Sciatic nerve (tissue), 2 donors: ENCODE measurements around the gene UBE2K. TPM values are rescaled to one million over a fixed set of nuclear protein-coding genes. Genes with fewer than 3 reads are reported as not detected.
"Not testable (repeated sequence)": the region's sequence is repeated elsewhere in the genome, so short reads cannot be mapped to it uniquely, and the experiment has no call there.

Experiments used
- ATAC-seq: fragments of 200-7000 bp; cut with Tn5 transposase; one replicate; pipeline ENCODE4 v1.9.1; 2020; ENCODE audit warnings: mild to moderate bottlenecking, moderate library complexity
- DNase-seq: peaks from one replicate; pipeline ENCODE4 v3.0.0-alpha.2; 2020; ENCODE audit warnings: low spot score
- intact Hi-C: fragments of 100-400 bp; cut with DNase I; formaldehyde crosslinking; loops from one replicate; pipeline ENCODE4 v1.14.2; 2022
- total RNA-seq: library from RNA; stranded (reverse); fragmentation: NEBNext Ultra II Directional; extraction: Animal tissue kit (Norgen Biotek cat#: 25700); gene quantifications from one replicate; pipeline ENCODE4 v1.2.1, GENCODE V29; 2021
- donor health status: DM: no; HTN: no; CAD: no.
- donor health status: DM: no; HTN: no; CAD: no.

UBE2K gene
- total RNA-seq, 1 donor from 2014 or later, result 51.0 TPM

DNA sequence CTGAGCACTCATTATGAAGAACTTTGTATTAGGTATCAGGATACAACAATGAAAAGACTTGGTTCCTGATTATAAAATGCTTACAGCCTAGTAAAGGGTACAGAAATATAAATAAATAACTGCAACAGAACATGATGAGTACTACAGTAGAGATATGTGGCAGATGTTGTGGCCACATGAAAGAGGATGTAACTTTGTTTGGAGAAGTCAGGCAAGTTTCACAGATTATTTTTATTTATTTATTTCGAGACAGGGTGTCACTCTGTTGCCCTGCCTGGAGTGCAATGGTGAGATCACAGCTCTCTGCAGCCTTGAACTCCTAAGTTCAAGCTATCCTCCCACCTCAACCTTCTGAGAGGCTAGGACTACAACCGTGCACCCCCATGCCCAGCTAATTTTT, 15.8 kb upstream of the UBE2K start:
- ATAC-seq (peak; percentile 74), DNase-seq (no peak)
- intact Hi-C loops, result no loop called here

- intact Hi-C loops, result no loop called here
These were observed 11.9 kb upstream of the UBE2K start for GRCh38 chr4:39685990-39686389.

DNA sequence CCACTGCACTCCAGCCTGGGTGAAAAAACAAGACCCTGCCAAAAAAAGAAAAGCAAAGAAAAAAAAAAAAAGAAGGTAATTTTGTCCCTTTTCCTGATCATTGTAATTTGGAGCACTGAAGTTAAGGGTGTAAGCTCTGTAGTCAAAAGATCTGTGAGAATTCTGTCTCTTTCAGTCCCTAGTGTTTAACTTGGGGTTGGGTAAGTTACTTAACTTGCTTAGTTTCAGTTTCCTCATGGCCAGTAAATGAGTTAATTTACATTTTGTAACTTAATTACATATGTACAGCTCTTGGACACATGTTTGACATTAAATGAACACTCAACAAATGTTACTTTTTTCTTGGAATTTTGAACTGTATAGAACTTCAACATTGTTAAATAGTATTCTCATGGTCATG, 10.9 kb upstream of the UBE2K start:
- ATAC-seq, result no peak
- no peak for DNase-seq
- intact Hi-C loops, result no loop called here

More at GRCh38 chr4:39685990-39686389, 11.9 kb upstream of the UBE2K start:
- DNase-seq, result no peak
- no peak for ATAC-seq

DNA sequence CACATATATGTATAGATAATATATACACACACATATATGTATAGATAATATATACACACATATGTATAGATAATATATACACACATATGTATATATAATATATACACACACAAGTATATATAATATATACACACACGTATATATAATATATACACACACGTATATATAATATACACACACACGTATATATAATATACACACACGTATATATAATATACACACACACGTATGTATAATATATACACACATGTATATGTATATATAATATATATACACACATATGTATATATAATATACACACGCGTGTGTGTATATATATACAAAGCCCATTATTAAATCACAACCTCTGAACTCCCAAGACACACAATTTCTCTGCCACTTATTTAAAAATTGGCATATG, 8.0 kb upstream of the UBE2K start:
- DNase-seq, result no peak
- no peak for ATAC-seq
- intact Hi-C loops, result loop anchor here (10.0 kb wide), 1 partner anchor 285 kb away; the partner anchor contains the start of gene PDS5A

- DNase-seq, result peak; percentile 73
- ATAC-seq, result peak; percentile 68
- intact Hi-C loops, result loop anchor here (10.0 kb wide), 1 partner anchor 276 kb away; the partner anchor contains the start of gene PDS5A
These were observed 581 bp downstream of the UBE2K start for GRCh38 chr4:39698424-39699009.

DNA sequence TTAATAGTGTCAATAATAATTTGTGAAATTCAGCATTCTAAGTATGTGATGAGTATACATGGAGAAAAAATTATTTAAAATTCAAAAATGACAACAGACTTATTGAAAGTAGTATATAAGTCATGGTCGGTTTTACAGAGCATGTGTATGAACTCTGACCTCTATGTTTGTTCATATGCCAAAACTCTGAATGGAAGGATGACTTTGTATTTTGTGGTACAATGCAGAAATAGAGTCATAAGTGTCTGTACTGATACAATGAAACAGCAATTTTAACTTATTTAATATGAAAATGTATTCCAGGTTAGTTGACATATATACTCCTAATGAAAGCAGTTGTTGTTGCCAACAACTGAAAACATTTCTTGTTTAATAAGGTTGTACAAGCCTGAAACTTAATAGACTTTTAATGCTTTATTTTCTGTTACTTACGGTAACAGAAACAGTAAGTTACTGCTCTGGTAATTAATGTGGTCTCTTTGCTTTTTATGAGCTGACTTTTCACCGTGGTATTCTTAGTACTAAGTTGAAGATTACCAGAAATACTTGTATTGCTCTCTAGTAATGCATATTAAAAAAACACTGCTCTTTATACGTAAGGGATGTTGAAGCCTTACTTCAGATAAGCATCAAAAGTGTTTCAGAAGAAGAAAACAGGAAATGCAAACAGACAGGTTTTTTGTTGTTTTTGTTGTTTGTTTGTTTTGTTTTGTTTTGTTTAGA, 1.9 kb downstream of the UBE2K start:
- intact Hi-C loops, result loop anchor here (10.0 kb wide), 1 partner anchor 275 kb away; the partner anchor contains the start of gene PDS5A
- ATAC-seq, result no peak
- no peak for DNase-seq

GRCh38 chr4:39700554-39700953, 2.6 kb downstream of the UBE2K start:
- DNase-seq (no peak), ATAC-seq (no peak)
- intact Hi-C loops, result no loop called here

GRCh38 chr4:39702716-39703115, 4.8 kb downstream of the UBE2K start:
- ATAC-seq, result no peak
- intact Hi-C loops, result no loop called here
- no peak for DNase-seq

DNA sequence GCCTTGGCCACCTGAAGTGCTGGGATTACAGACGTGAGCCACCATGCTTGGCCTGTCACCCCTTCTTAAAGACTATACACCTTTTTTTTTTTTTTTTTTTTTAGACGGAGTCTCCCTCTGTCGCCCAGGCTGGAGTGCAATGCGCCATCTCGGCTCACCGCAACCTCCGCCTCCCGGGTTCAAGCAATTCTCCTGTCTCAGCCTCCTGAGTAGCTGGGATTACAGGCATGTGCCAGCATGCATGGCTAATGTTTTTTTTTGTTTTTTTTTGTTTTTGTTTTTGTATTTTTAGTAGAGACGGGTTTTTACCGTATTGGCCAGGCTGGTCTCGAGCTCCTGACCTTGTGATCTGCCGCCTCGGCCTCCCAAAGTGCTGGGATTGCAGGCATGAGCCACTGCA, 6.9 kb downstream of the UBE2K start:
- ATAC-seq, intact Hi-C loops, DNase-seq: not testable (repeated sequence)

GRCh38 chr4:39706334-39706733, 8.4 kb downstream of the UBE2K start:
- DNase-seq (no peak), ATAC-seq (no peak)
- intact Hi-C loops, result no loop called here

DNA sequence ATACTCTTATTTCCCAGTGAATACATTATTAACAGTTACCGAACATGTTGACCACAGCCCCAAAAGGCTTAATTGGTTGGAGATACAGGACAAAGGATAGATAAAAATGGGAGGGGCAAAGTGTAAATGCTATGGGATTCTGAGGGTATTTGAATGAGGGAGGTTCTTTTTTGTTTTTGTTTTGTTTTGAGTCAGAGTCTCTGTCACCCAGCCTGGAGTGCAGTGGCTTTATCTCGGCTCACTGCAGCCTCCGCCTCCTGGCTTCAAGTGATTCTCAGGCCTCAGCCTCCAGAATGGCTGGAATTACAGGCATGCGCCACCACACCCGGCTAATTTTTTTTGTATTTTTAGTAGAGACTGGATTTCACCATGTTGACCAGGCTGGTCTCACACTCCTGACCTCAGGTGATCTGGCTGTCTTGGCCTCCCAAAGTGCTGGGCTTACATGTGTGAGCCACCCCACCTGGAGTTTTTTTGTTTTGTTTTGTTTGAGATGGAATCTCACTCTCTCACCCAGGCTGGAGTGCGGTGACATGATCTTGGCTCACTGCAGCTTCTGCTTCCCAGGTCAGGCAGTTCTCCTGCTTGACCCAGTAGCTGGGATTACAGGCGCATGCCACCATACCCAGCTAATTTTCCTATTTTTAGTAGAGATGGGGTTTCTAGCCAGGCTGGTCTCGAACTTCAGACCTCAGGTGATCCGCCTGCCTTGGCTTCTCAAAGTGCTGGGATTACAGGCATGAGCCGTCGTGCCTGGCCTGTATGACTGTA, 9.0 kb downstream of the UBE2K start:
- ATAC-seq, result no peak
- no peak for DNase-seq
- intact Hi-C loops, result no loop called here

- intact Hi-C loops, result no loop called here
- DNase-seq (no peak), ATAC-seq (no peak)
These were observed 12.4 kb downstream of the UBE2K start for GRCh38 chr4:39710098-39710896.

DNA sequence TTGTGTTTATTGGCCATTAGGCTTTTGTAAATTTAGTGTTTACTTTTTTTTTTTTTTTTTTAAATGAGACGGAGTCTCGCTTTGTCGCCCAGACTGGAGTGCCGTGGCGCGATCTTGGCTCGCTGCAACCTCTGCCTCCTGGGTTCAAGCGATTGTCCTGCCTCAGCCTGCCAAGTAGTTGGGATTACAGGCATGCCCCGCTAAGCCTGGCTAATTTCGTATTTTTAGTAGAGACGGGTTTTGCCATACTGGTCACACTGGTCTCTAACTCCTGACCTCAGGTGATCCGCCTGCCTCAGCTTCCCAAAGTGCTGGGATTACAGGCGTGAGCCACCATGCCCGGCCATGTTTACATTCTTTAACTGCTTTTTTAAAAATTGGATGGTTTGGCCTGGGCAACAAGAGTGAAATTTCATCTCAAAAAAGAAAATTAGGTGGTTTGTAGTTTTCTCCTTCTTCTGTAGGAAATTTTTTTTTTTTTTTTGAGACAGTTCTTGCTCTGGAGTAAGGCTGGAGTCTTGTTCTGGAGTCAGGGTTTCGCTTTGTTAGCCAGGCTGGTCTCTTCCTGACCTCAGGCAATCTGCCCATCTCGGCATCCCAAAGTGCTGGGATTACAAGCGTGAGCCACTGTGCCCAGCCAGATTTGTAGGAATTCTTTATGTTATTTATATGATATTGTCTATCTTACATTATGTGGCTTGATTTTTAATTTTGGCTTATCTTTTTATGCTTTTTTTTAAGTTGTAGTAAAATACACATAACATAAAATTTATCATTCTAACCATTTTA, 15.1 kb downstream of the UBE2K start:
- intact Hi-C loops, result no loop called here
- DNase-seq (no peak), ATAC-seq (no peak)

GRCh38 chr4:39713691-39714090, 15.8 kb downstream of the UBE2K start:
- no peak for DNase-seq
- ATAC-seq, result peak; percentile 75
- intact Hi-C loops, result no loop called here

GRCh38 chr4:39714166-39714565, 16.2 kb downstream of the UBE2K start:
- ATAC-seq (peak; percentile 48), DNase-seq (no peak)
- intact Hi-C loops, result no loop called here

DNA sequence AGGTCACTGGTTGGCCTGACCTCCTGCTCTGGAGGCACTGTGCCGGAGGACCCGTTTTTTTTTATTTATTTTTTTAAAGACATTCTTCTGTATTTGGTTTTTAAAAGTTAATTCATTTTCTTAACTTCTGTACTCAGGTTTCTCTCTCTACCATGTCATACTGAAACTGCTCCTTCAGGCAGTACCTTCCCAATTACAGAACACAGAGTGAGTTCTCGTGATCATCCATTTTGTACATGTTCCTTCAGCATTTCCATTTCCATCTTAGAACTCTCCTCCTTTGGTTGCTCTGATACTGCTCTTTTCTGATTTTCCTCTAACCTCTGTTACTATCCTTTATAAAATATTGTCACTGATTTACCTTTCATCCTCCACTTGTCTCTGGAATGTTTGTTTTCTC, 17.9 kb downstream of the UBE2K start:
- DNase-seq (no peak), ATAC-seq (no peak)
- intact Hi-C loops, result no loop called here

DNA sequence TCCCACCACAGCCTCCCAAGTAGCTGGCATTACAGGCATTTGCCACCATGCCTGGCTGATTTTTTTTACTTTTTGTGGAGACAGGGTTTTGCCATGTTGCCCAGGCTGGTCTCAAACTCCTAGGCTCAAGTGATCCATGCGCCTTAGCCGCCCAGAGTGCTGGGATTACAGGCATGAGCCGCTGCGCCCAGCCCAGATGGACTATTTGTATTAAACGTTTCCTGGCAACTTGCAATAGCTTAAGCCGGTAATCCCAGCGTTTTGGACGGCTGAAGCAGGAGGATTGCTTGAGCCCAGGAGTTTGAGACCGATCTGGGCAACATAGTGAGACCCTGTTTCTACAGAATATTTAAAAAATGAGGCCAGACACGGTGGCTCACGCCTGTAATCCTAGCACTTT, 18.4 kb downstream of the UBE2K start:
- no peak for DNase-seq

DNA sequence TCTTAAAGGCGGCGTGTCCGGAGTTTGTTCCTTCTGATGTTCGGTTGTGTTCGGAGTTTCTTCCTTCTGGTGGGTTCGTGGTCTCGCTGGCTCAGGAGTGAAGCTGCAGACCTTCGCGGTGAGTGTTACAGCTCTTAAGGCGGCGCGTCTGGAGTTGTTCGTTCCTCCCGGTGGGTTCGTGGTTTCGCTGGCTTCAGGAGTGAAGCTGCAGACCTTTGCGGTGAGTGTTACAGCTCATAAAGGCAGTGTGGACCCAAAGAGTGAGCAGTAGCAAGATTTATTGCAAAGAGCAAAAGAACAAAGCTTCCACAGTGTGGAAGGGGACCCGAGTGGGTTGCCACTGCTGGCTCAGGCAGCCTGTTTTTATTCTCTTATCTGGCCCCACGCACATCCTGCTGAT, 19.8 kb downstream of the UBE2K start:
- intact Hi-C loops, DNase-seq, ATAC-seq: not testable (repeated sequence)

More for the DNA sequence above, 18.4 kb downstream of the UBE2K start:
- ATAC-seq, result no peak
- intact Hi-C loops, result no loop called here
